PFSK-1 (cell line): ENCODE results near the gene TNFAIP8L1.

Experiments used
- FOXP2 ChIP-seq: optimal IDR thresholded peaks from 2 replicates; pipeline ENCODE3; 2011; ENCODE audit warnings: borderline replicate concordance, control low read depth, inconsistent platforms; ENCODE audit not compliant: insufficient read depth; ENCODE audit errors: extremely low read length, extremely low read depth
- POLR2AphosphoS5 ChIP-seq: IDR thresholded peaks from 2 replicates; pipeline ENCODE4 v1.6.1; 2012; ENCODE audit warnings: low read depth, mild to moderate bottlenecking, control low read depth, low read length, moderate library complexity
- SIN3A ChIP-seq: IDR thresholded peaks from 2 replicates; pipeline ENCODE4 v1.6.1; 2012; ENCODE audit warnings: mild to moderate bottlenecking, low read length, moderate library complexity, borderline replicate concordance; ENCODE audit not compliant: insufficient read depth
- TAF1 ChIP-seq: IDR thresholded peaks from 2 replicates; pipeline ENCODE4 v1.6.1; 2012; ENCODE audit warnings: low read length, control low read depth, borderline replicate concordance; ENCODE audit not compliant: insufficient read depth
- TF ChIP-seq, protein P1 (sequence below), 2 experiments: IDR thresholded peaks; 2 replicates each; pipeline versions ENCODE4 v1.6.1 to v1.8.0; 2011 to 2012; ENCODE audit warnings: low read depth in 2 of 2, low read length in 2 of 2, control low read depth in 1 of 2, inconsistent platforms in 1 of 2, mild to moderate bottlenecking in 1 of 2, moderate library complexity in 1 of 2; ENCODE audit not compliant: insufficient read depth in 1 of 2

Gene TNFAIP8L1

DNA sequence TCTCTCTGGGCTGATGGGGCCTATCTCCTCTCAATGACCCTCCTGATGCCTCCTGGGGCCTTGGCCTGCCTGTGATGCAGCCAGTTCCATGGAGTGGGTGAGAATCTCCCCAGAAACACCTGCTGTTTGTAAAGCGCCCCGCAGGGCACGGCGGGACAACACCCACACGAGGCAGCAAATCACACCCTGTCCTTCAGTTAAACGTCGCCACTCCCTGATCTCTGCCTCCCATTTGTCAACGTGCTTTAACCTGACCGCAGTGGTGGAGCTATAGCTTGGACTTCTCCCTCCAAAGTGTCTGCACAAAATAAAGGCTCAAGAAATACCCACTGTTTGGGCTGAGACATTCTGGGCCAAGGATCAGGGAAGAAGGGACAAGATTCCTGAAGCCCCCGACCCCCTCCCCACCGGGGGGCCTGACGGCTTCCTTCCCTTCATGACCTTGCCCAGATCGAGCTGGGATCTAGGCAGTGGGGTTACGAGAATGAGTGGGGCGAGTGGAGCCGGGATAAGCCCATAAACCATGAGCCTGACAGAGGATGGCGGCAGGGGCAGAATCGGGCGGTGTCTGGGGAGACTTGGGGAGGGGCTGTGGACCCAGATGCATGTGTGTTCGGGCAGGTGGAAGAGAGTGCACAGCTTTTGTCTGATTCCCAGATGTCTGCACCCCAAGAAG lies 22.8 kb downstream of the TNFAIP8L1 start:
- no peak for TF ChIP-seq POLR2AphosphoS5
- TF ChIP-seq, protein P1, sequence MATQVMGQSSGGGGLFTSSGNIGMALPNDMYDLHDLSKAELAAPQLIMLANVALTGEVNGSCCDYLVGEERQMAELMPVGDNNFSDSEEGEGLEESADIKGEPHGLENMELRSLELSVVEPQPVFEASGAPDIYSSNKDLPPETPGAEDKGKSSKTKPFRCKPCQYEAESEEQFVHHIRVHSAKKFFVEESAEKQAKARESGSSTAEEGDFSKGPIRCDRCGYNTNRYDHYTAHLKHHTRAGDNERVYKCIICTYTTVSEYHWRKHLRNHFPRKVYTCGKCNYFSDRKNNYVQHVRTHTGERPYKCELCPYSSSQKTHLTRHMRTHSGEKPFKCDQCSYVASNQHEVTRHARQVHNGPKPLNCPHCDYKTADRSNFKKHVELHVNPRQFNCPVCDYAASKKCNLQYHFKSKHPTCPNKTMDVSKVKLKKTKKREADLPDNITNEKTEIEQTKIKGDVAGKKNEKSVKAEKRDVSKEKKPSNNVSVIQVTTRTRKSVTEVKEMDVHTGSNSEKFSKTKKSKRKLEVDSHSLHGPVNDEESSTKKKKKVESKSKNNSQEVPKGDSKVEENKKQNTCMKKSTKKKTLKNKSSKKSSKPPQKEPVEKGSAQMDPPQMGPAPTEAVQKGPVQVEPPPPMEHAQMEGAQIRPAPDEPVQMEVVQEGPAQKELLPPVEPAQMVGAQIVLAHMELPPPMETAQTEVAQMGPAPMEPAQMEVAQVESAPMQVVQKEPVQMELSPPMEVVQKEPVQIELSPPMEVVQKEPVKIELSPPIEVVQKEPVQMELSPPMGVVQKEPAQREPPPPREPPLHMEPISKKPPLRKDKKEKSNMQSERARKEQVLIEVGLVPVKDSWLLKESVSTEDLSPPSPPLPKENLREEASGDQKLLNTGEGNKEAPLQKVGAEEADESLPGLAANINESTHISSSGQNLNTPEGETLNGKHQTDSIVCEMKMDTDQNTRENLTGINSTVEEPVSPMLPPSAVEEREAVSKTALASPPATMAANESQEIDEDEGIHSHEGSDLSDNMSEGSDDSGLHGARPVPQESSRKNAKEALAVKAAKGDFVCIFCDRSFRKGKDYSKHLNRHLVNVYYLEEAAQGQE (IDR thresholded peaks at IDR 0.05; ENCODE audit: insufficient read depth in 1 of 2, low read depth in 2 of 2, low read length in 2 of 2) = no peak
- TF ChIP-seq FOXP2 = no peak
- no peak for TF ChIP-seq SIN3A
- TF ChIP-seq TAF1 = no peak

DNA sequence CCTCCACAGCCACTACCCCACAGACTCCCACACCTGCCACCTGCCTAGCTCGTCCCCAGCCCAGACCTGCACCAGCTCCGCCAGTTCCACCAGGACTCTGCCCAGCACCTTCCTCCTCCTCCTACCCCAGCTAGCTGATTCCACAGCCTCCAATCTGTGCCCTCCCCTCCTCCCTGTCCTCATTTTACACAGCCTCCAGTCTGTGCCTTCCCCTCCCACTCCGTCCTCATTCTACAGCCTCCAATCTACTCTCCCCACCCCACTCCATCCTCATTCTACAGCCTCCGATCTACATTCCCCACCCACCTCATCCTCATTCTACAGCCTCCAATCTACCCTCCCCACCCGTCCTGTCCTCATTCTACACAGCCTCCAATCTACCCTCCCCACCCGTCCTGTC lies 23.5 kb downstream of the TNFAIP8L1 start:
- no peak for TF ChIP-seq POLR2AphosphoS5
- TF ChIP-seq, protein P1 (IDR thresholded peaks at IDR 0.05; ENCODE audit: insufficient read depth in 1 of 2, low read depth in 2 of 2, low read length in 2 of 2) = no peak
- no peak for TF ChIP-seq SIN3A
- no peak for TF ChIP-seq FOXP2
- TF ChIP-seq TAF1 = no peak

DNA sequence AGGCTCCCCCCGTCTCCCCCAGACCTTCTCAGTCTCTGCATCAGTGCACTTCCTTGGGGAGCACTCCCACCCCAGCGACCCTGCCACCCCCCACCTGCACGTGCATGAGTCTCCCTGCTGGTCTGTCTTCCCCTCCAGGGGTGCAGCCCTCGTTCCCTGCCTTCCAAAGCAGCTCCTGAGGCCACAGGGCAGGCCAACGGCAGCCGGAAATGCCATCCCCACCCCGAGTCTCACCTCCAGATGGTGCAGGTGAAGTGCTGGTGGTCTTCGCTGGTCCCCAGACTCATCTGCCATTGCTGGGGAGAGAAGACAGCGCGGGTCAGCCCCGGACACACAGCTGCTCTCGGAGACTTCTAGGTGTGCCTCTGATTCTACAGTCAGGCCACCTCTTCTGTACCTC lies 25.3 kb downstream of the TNFAIP8L1 start:
- TF ChIP-seq TAF1 (no peak), SIN3A (no peak), POLR2AphosphoS5 (no peak), FOXP2 (no peak)
- TF ChIP-seq, protein P1 (IDR thresholded peaks at IDR 0.05; ENCODE audit: insufficient read depth in 1 of 2, low read depth in 2 of 2, low read length in 2 of 2) = no peak

DNA sequence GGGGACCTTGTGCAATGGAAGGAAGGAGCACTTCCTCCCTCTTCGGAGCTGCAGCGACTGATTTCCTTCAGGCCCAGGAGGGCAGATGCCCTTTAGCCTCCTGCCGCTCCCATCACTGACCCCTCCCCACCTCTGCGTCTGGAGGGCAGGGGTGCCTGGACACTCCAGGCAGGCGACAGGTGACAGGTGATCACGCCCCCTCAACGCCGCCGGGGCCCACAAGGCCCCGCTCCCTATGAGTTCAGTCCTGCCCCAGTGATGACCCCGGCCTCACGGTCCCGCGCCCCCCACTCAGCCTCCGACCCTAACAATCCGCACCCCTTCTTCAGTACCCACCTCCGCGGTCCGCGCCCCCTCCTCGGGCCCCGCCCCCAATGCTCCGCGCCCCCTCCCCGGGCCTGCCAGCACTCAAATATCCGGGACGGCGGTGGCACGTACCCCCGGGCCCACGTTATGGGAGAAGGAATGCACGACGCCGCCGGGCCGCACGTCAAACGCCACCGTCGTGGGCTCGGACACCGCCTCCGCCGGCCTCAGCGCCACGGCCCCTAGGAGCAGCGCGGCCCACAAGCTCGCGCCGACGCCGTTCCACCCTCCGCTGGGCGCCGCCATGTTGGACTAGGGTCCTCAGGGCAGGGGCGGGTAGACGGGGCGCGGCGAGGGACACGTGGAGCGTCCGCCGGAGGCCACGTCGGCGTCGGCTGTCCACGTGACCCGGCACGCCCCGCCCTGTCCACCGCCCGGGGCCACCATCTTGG lies 30.6 kb downstream of the TNFAIP8L1 start, which contains the start of gene MYDGF:
Gene MYDGF (minus strand): TSS at position 620 of the 758 bp plus-strand sequence. CDS start 8 bp downstream, at position 612.
- TF ChIP-seq POLR2AphosphoS5 = peak; percentile 74
- TF ChIP-seq, protein P1 (IDR thresholded peaks at IDR 0.05; ENCODE audit: insufficient read depth in 1 of 2, low read depth in 2 of 2, low read length in 2 of 2) = peak in 1 of 2 experiments; percentile 51; a peak in 2 of 4 replicates
- peak; percentile 62; the same call in 1 of the 2 replicates for TF ChIP-seq SIN3A
- TF ChIP-seq TAF1 = peak; percentile 94
- peak; percentile 92 for TF ChIP-seq FOXP2
